ENCODE measurements around the gene MYO7A. TPM values are rescaled to one million over a fixed set of nuclear protein-coding genes. Genes with fewer than 3 reads are reported as not detected.

The MYO7A gene
- total and polyA plus RNA-seq, 2 of the 8 experiments (the other 6 are each of a cell fraction or from before 2014, with no cell fraction given) = 1.5 to 1.9 TPM

- H2BK15ac ChIP-seq (ENCODE audit: low read length) = no peak overlapping the region
- H3K79me1 ChIP-seq (ENCODE audit: low read depth, low read length) = no peaks in the 10 kb centered on the region
- H3K18ac ChIP-seq (ENCODE audit: extremely low read depth, low read length) = no peak overlapping the region
- no peak overlapping the region for H4K91ac ChIP-seq (replicated peaks; ENCODE audit: insufficient read length, low read length)
- H3K27me3 ChIP-seq (replicated peaks in 1 of 4; ENCODE audit: control insufficient read depth in 3 of 4, extremely low read depth in 1 of 4, insufficient read depth in 3 of 4, low read length in 3 of 4) = no peaks in the 10 kb centered on the region
- peaks cover 0 to 5% of the 10 kb centered on the region in 2 experiments for H4K20me1 ChIP-seq (replicated peaks in 1 of 2; ENCODE audit: control insufficient read depth in 1 of 2, insufficient read depth in 2 of 2, low read length in 2 of 2)
- no peak overlapping the region for H3K9ac ChIP-seq (replicated peaks in 1 of 4; ENCODE audit: extremely low read depth in 1 of 4, low read depth in 3 of 4, low read length in 3 of 4)
- WGBS, 2 experiments (ENCODE audit: extremely low coverage in 1 of 2, insufficient coverage in 1 of 2, insufficient read length in 1 of 2, insufficient replicate concordance in 2 of 2, low coverage in 1 of 2, low lambda C conversion rate in 2 of 2, missing lambda C conversion rate in 1 of 2) = 91% methylated on average over 6 of the region's 6 CpGs; no CpG with 5 or more reads in 1 of the 2 experiments
- H3K79me2 ChIP-seq (ENCODE audit: control insufficient read depth in 1 of 2, insufficient read depth in 2 of 2, low read length in 2 of 2) = no peaks in the 10 kb centered on the region
- H4K8ac ChIP-seq (ENCODE audit: extremely low read depth, insufficient read depth, low read length) = 0 out of 2 replicates have a peak overlapping the region, but pooled peaks have one; percentile 1
- H3K23ac ChIP-seq (ENCODE audit: insufficient read length) = no peak overlapping the region
- no peaks in the 10 kb centered on the region for H3K36me3 ChIP-seq (ENCODE audit: control insufficient read depth in 2 of 4, insufficient read depth in 4 of 4, low read length in 3 of 4)
- no peak overlapping the region for H3K14ac ChIP-seq (ENCODE audit: insufficient read length)
- no peaks in the 10 kb centered on the region for H3K9me3 ChIP-seq (ENCODE audit: insufficient read depth in 2 of 2, low read depth in 1 of 2, low read length in 1 of 2)
- no peak overlapping the region for H3K27ac ChIP-seq (ENCODE audit: low read depth, low read length)
- no peak overlapping the region for H4K5ac ChIP-seq (ENCODE audit: insufficient read length, low read depth, low read length)
- no peak overlapping the region for H2BK12ac ChIP-seq (ENCODE audit: low read depth, low read length)
- no peak overlapping the region for H2BK5ac ChIP-seq (ENCODE audit: low read depth, low read length)
- TF ChIP-seq TBP (IDR thresholded peaks at IDR 0.05; ENCODE audit: low read depth, low read length) (no peak), GTF2F1 (IDR thresholded peaks at IDR 0.05; ENCODE audit: borderline replicate concordance, low read depth, low read length) (no peak), CBX8 (IDR thresholded peaks at IDR 0.05; ENCODE audit: borderline replicate concordance, low read depth, low read length) (no peak), RXRA (IDR thresholded peaks at IDR 0.05; ENCODE audit: insufficient read depth, low read depth, low read length) (no peak), CTBP2 (IDR thresholded peaks at IDR 0.05; ENCODE audit: borderline replicate concordance, insufficient read depth, insufficient read length, low read length) (no peak), NANOG (IDR thresholded peaks at IDR 0.05; ENCODE audit: insufficient read depth, low read depth, low read length, poor library complexity, severe bottlenecking) (no peak)
- TF ChIP-seq, protein P1, sequence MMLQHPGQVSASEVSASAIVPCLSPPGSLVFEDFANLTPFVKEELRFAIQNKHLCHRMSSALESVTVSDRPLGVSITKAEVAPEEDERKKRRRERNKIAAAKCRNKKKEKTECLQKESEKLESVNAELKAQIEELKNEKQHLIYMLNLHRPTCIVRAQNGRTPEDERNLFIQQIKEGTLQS (IDR thresholded peaks at IDR 0.05; ENCODE audit: insufficient read depth, low read depth, low read length) = no peak
- no peak overlapping the region for H3K4ac ChIP-seq (replicated peaks; ENCODE audit: insufficient read length, low read depth, low read length)
- no peak overlapping the region for H3K4me3 ChIP-seq (ENCODE audit: extremely low read depth in 1 of 4, insufficient read depth in 2 of 4, low read depth in 3 of 4, low read length in 4 of 4)
- H2AFZ ChIP-seq (ENCODE audit: low read length) = no peak overlapping the region
- ChIA-PET CTCF (ENCODE audit: partially characterized antibody) (interaction anchor here (0.5 to 1.3 kb wide), 4 partner anchors 22 to 838 kb away, joined by 3 to 4 read pairs (median 4); no protein-coding TSS in a partner anchor), POLR2A (ENCODE audit: partially characterized antibody) (interaction anchor here (2.5 kb wide), 1 partner anchor 12 kb away, joined by 7 read pairs; no protein-coding TSS in a partner anchor)
- no peak overlapping the region for H2BK120ac ChIP-seq (replicated peaks; ENCODE audit: low read depth, low read length)
- H3K56ac ChIP-seq (replicated peaks; ENCODE audit: insufficient read length, low read depth, low read length) = no peak overlapping the region
- no peak overlapping the region for H3K4me2 ChIP-seq (ENCODE audit: insufficient read depth in 1 of 2, low read depth in 2 of 2, low read length in 2 of 2)
- FAIRE-seq = no peak
- no peak overlapping the region for H2AK5ac ChIP-seq (ENCODE audit: low read depth, low read length)
- no peaks in the 10 kb centered on the region for H3K23me2 ChIP-seq (ENCODE audit: low read depth, low read length)
- H2BK20ac ChIP-seq (ENCODE audit: low read length) = no peak overlapping the region
- H3K4me1 ChIP-seq (replicated peaks in 1 of 4; ENCODE audit: control insufficient read depth in 3 of 4, insufficient read depth in 4 of 4, low read length in 3 of 4) = peaks cover 0 to 4% (median 0%) of the 10 kb centered on the region in 4 experiments; a peak in 2 of 7 replicates
- DNase-seq (ENCODE audit: low read depth in 1 of 2, low spot score in 2 of 2) = no peak
Measured at GRCh38 chr11:77085652-77086051, 42.4 kb upstream of the MYO7A start.
